Right kidney (tissue), 1 donor: ENCODE results near the gene SLC9A6.
"Not testable (repeated sequence)": the region's sequence is repeated elsewhere in the genome, so short reads cannot be mapped to it uniquely, and the experiment has no call there.

Experiments
- DNase-seq: peaks from one replicate; pipeline ENCODE4 v3.0.0-alpha.2; 2016

SLC9A6 gene

DNA sequence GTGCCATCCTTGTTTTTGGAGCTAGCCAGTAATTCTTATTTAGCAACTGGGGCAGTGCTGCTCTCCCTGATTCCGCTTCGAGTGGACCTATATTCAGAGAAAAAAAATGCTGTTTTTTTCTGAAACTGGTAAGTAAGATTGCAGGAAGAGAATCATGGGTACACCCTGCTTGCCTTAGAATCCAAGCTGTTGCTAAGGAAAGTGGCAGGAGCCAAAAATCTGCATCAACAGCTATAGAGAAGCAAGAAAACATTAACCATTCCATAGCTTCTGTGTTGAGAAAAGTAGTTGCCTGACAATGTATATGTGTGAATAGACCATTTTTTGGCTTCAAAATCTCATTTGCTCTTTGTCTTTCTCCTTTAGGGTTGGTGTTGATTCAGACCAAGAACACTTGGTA lies 44.5 kb downstream of the SLC9A6 start:
- no peak for DNase-seq

DNA sequence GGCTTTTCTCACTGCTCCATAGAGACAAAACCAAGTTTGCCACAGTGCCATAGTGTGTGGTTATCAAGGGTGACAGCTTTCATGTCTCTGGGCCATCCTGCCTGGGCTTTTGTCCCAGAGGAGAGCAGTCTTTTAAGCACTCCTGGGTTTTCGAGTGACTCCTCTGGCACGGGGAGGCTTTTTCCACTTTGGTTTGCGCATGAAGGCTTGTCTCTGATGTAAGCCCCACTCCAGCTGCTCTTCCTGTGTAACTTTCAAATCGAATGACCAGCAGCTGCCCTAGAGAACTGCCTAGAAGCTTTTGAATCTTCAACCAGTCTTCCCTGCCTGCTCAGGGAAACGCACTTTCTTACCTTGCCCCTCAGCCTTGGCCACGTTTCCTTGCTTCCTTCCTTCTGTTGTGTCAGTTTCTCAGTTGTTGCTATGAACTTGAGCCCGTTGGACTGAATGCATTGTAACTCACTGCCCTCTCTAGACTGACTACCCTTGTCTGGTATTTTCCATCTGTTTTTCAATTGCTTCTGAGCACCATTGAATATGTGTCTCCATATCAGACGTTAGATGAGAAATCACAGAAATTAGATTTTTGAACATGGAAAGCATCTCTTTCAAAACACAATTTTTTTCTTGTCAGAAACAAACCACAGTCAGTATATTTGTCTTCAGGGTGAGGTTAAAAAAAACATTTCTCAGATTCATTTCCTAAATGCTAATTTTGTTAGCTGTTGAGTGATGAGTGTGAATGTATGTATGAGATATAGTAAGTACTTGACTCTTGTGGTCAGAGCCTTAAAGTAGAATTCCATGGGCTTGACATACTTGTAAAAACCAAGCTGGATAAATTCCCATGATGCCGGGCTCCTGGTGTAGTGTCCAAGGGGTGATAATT lies 45.3 kb downstream of the SLC9A6 start:
- no peak for DNase-seq

DNA sequence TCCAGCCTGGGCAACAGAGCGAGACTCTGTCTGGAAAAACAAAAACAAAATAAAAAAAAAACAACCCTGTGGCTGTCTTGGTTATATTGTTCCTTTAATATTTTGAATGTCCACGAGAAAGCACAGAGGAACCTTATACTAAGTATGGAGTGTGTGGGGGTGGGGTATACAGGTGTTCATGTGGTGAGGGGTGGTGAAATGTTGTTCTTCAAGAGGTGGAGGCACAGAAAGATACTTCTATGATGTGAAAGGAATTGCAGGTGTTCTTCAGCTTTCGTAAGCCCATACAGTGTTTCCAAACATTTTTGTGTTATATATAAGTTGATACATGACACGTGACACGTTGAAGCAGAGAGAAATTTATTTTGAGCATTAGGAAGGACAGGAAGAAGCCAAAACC lies 46.4 kb downstream of the SLC9A6 start:
- DNase-seq, result no peak

DNA sequence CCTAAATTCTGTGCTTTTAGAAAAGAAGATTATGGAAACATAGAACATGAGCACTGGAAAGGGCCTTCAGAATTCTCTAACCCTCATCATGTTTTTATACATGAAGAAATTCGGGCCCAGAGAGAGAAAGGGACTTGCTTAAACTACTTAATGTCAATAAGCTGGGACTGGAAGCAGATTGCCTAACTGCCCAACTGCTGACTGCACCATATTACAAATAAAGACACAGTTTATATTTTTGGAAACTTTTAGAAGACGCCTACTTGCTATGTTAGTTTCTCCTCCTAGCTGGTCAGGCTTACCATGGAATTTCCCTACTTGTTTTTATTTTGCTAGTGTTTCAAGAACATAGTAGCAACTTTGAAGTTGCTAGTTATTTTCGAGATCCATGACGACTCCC lies 47.1 kb downstream of the SLC9A6 start:
- no peak for DNase-seq

DNA sequence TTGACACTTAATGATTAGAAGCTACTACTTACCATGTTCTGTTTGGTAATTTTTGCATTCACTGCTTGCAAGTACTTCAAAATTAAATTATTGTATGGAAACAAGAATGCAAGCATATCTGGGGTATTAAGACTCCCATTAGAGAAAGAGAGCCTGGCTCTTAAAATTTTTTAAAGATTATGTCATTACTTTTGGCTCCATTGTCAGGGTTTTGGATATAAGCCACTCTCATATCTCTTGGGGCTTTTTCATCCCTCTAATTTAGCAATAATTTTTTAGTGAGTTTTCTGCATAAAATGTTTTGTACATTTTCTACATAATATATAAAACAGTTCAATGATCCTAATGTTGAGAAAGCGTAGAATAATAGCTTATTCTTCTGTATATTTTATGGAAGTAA lies 49.4 kb downstream of the SLC9A6 start:
- no peak for DNase-seq

DNA sequence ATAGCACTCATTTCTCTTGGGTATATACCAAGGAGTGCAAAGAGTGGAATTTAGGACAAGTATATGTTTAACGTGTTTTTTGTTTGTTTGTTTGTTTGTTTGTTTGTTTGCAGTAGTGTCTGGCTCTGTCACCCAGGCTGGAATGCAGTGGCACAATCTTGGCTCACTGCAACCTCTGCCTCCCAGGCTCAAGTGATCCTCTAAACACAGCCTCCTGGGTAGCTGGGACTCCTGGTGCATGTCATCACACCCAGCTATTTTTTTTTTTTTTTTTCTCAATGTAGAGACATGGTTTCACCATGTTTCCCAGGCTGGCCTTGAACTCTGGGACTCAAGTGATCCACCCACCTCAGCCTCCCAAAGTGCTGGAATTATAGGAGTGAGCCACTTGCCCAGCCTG lies 50.4 kb downstream of the SLC9A6 start:
- no peak for DNase-seq

DNA sequence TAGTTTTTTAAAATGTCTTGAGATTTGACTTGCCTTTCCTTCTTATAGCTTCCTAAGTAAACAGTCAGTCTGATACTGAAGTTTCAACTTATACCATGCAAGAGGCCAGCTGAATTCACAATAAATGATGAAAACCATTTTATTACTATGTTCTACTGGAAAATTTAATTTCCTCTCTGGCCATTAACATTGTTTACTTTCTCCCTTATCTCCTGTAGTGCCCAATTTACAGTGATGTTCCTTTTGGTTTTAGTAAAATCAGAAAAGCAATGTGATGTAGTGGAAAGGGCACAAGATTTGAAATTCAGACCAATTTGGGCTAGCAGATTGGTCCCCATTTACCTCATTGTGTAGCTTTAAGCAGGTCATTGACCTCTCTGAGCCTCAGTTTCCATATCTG lies 54.2 kb downstream of the SLC9A6 start:
- DNase-seq, result no peak

DNA sequence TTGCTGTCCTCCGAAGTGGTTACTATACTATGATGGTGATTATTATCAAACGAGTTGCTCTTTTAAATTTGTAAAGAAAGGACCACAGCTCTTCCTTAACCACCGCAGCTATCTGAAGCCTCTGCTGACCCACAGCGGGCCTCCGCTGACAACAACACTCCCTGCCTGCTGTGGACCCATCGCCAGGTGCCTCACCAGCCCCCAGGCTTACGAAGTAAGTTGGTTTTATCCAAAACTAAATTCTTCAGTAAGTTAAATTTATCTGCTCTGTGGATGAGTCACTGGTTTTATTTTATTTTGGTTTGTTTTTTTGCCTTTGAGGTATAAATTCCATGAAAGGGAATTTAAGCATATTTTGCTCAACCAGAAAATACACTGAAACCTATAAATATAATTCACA lies 54.7 kb downstream of the SLC9A6 start:
- DNase-seq, result no peak

DNA sequence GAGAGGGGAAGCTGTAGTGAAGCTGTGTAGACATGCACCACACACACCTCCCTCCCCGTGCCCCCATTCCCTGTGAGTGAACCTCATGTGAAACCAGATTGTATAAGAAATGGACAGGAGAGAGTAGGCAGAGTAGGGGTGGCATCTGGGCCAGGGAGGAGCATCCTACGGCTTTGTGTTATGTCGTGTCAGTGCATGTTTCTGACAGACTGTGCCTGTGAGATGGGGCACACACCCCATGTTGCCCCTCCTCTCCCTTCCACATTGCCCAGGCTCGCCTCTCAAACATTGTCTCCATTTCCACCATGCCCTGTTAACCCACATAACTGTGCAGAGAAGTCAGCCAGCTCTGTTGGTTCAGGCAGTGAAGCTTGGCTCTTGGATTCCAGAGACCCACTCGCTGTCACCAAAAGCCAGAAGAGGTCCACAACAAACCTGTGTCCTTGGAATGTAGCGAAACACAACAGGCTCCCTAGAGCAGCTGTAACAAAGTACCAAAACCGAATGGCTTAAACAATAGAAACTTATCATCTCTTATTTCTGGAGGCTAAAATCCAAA lies 56.1 kb downstream of the SLC9A6 start:
- no peak for DNase-seq

DNA sequence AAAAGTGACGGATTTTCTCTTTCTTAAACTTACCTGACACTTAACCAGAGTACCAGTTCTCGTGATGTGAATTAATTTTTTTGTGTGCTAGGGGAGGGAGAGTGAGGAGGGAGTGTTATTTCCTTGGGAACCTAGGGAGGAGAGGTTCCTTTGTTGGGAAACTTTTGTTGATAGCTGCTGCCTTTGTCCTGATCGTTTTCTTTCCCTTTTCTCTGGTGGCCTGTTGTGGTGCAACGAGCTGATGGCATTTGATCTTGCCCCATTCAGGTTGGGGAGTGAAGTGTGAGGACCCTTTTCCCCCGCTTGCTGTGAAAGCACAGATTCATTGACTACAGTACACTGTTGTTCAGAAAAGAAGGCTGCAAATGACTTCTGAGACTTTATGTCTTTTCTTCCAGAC lies 59.8 kb downstream of the SLC9A6 start:
- DNase-seq, result no peak

DNA sequence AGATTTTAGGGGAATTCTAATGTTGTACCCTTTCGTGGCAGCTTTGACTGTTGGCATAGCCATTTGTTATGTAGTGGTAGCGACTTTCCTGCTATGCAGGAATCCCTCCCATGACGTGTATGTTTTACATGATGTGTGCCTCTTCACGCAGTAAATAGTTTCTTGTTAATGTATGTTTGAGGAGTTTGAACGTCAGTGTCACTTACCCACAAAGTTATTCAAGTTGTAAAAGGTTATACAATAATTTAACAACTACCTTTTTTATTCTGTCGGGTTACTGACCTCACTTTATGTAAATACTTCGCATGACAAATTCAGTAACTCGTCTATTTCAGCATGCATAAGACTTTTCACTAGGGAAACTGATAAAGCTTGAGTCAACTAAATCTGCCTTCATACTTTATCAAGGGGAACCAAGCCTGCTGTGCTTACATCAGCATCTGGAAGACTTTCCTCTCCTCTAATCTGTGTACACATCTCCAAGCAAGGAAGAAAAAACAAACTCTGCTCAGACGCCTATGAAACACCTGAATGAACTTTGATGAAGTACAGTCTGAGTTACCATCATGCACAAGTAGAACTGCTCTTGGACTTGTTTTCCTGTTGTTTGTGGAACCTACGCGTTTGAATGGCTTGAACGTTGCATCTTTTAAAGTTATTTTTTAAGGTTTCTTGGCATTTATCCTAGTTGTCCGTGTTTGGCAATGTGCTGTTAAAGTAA lies 61.2 kb downstream of the SLC9A6 start:
- DNase-seq, result no peak

DNA sequence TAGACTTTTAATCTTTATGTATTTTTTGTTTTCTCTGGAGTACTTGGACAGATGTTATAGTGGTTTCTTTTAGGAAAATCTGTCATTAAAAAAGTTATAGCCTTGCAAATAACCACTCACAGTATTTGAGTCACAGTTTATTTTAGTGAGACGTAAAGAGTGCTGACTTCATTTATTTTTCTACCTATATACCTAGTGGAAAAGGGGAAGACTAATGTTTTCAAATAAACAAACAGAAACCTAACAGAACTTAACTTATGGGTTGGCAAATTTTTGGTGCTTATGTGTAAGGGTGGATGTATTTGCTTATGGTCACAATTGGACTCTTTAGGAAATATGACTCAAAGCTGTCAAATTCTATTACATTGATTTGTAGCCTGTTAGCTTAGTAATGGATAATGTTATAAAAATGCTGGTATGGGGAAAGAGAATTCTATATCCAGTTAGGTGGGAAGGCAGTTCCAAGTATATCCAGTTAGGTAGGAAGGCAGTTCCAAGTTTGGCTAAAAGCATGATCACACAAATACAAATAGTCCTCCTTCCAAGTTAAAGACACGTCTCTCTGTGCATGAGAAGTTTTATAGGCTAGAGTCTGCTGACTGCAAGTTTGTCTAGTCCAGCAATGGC lies 61.9 kb downstream of the SLC9A6 start:
- DNase-seq, result no peak

DNA sequence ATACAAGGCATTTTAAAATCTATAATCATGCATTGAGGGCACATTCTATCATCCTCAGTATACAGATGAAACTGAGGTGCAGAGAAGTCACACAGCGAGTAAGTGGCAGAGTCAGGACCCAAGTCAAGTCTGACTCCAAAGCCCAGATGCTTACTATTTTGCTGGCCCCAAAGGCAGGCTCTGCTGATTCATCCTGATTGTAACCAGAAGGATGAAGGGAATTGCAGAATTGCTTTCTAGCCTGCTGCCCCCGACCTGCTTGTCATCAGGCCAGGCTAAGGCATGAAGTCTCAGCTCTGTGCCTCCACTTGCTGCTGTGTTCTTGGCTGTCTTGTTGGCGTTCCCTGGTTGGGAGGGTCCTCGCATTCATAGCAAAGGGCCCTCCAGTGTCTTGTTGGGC lies 62.7 kb downstream of the SLC9A6 start:
- no peak for DNase-seq

DNA sequence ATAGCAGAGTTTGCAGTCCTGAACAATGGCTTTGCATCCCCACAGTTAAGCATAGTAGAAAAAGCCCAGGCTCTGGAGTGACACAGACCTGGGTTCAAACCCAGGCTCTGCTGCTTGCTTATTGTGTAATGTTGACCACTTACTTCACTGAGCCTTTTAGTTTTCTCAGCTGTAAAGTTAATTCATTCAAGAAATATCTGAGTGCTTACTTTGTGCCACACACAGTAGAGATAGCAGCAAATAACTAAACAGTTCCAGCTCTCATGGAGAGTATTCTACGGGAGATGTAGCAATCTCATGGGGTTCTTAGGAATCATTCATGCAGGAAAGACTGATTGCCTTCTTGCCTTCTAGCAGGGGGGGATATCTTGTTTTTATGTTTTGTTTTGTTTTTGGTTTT lies 63.2 kb downstream of the SLC9A6 start:
- DNase-seq, result no peak

DNA sequence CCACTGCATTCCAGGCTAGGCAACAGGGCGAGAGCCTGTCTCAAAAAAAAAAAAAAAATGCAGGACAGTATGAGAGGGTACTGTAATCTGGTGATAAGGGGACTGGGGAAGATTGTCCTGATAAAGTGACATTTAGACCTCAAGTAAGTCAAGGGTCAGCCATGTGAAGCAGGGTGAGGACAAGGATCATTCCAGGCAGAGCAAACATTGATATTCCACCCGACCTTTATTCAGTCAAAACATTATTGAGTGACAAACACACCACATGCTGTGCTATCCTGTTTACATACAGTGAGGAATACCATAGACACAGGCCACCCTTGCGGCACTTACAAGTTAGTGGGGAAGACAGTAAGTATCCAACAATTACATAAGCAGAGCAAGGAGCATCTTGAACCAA lies 64.4 kb downstream of the SLC9A6 start:
- no peak for DNase-seq

DNA sequence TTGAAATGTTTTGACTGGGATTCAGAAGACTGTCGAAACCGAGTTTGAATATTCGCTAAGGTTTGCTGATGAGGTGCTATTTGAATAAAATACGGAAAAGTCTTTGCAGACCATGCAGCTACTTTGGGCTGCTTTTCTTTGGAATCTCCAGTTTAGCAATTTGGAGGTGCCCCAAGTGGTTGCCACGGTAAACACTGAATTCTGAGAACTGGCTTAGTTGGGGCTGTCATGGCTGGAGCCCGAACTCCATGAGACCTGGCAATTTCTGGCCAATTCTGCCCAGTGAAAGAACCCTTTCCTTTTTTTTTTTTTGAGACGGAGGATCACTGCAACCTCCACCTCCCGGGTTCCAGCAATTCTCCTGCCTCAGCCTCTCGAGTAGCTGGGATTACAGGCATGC lies 65.6 kb downstream of the SLC9A6 start:
- DNase-seq, result not testable (repeated sequence)

DNA sequence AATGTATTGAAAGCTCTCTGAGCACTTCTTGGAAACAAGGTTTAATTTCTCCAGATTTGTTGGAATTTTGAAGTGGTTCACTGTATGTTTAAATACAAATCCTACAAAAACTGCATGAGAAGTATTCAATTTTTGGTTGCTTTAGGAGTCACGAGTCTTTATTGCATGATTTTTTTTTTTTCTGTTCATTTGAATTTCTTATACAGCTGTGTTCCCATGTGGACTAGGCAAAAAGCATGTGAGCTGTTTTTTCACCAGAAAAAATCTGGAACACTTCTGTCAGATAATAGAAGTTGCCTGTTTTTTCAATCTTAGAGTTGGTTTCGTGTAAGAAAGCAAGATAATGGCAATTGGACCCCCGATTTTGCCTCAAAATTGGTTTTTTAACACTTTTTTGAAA lies 66.4 kb downstream of the SLC9A6 start:
- DNase-seq, result no peak

DNA sequence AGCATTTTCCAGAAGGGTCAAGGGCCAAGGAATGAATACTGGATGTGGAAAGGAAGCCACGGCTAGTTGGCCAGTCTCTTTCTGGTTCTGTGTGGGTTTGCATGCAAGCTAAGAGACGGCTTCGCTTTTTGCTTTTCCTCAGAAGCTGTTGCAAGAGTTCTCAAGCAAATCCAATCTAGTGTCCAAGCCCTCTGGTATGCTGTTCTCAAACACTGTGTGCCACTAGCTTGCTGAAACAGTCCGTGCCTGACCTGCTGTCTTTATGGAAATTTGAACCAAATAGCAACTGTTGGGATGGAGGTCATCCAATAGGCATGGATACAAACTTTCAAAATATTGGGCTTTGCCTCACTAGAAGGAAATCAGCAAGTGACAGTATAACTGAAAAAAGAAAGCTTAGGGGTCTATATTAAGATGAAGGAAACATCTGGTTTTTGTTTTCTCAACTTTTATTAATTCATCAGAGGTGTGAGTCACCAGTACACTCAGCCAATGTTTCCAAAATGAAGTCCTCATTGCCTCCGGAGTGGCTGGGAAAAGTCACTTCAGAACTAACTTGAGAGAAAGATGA lies 70.5 kb downstream of the SLC9A6 start:
- DNase-seq, result no peak

DNA sequence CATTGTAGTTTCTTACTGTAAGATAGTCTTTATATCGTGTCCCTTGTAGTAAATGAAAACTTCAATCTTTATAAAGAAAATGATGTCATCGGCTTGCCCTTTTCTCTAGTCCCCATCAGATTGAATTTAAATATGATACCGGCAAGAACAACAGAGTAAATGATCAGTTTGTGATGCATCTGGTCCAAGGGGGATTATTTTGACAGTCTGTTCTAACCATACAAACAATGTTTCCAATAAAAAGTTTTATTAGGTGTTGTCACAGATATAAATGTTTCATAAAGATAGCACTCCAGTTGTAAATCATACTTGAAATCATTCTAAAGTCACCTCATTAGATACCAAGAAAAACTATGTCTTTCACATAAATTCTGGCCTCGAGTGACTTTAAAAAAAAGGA lies 72.3 kb downstream of the SLC9A6 start:
- DNase-seq, result no peak

DNA sequence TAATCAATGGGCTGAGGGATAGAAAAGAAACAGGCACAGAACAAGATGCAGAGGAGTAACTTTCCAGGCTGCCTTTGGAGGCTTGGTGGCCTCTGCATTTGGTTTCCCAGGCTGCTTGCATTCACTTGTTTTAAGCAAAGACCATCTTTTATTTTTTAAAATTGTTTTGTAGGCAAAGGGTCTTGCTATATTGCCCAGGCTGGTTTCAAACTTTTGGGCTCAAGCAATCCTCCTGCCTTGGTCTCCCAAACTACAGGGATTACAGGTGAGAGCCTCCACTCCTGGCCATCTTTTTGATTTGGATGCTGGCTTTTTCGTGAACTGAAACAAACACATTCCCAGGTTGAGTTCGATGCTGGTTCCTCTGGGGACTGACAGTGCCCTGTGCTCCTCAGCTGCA lies 74.1 kb downstream of the SLC9A6 start:
- no peak for DNase-seq

DNA sequence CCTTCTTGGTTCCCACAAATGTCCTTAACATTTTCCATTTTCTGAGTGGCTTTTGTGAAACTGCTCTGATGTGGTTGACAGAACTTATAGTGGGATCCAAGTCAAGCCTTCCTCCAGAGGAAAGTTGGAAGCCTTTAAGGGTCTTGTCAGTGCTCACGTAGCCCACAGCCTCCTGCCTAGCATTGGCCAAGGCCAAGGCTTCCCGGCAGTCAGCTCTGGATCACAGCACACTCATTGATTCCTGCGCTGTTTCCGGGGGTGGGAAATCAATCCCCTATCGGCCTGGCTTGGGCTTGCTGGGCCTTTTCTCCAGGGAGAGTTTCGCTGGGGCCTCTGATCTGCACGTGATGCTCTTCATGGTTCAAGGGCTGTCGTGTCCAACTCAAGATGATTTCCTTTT lies 76.1 kb downstream of the SLC9A6 start:
- no peak for DNase-seq

DNA sequence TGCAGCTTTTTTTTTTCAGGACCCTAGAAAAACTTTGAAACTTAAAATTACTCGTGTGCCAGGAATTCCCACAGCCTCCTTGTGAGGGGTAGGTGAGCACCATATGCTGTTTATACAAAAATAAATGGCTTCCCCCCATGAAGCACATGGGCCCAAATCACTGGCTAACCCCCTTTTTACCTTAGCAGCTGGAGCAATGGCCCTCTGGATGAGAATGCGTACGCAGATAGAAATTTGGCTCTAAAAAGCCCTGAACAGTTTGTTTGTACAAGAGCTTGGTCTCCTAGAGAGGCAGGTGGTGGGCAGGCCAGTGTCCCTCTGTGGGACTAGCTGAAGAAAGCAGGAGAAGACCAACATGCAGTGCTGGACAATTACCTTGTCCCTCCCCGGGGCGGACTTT lies 76.5 kb downstream of the SLC9A6 start:
- DNase-seq, result no peak
